H9 (cell line): Measurements from ENCODE around the gene GH2. TPM values are rescaled to one million over a fixed set of nuclear protein-coding genes. Genes with fewer than 3 reads are reported as not detected.
"Not testable (repeated sequence)": the region's sequence is repeated elsewhere in the genome, so short reads cannot be mapped to it uniquely, and the experiment has no call there.

Source experiments
- DNase-seq: peaks from one replicate; pipeline ENCODE4 v3.0.0-alpha.2; 2017
- H2AFZ ChIP-seq: one replicate; pipeline ENCODE4 v1.6.1; 2013; ENCODE audit warnings: mild to moderate bottlenecking, low read length, control low read depth, moderate library complexity
- H2AK5ac ChIP-seq: 2 replicates; pipeline ENCODE4 v1.6.1; 2013; ENCODE audit warnings: low read length, control low read depth, mixed read lengths; ENCODE audit not compliant: insufficient read length
- H2BK120ac ChIP-seq: one replicate; pipeline ENCODE4 v1.6.1; 2013; ENCODE audit warnings: low read depth, mild to moderate bottlenecking, low read length, control low read depth, inconsistent platforms; ENCODE audit not compliant: poor library complexity, severe bottlenecking
- H2BK12ac ChIP-seq: 2 replicates; pipeline ENCODE4 v1.6.1; 2013; ENCODE audit warnings: low read length, control low read depth, mixed read lengths, low read depth; ENCODE audit not compliant: insufficient read length
- H2BK15ac ChIP-seq: 2 replicates; pipeline ENCODE4 v1.6.1; 2013; ENCODE audit warnings: low read depth, low read length, control low read depth
- H2BK20ac ChIP-seq: one replicate; pipeline ENCODE4 v1.6.1; 2013; ENCODE audit warnings: low read depth, mild to moderate bottlenecking, low read length, control low read depth, inconsistent platforms; ENCODE audit not compliant: poor library complexity, severe bottlenecking
- H2BK5ac ChIP-seq: 2 replicates; pipeline ENCODE4 v1.6.1; 2013; ENCODE audit warnings: low read length, control low read depth, mixed read lengths; ENCODE audit not compliant: insufficient read length
- H3K14ac ChIP-seq: 2 replicates; pipeline ENCODE4 v1.6.1; 2013; ENCODE audit warnings: low read length, control low read depth; ENCODE audit not compliant: insufficient read depth
- H3K18ac ChIP-seq: 2 replicates; pipeline ENCODE4 v1.6.1; 2013; ENCODE audit warnings: low read depth, mild to moderate bottlenecking, mixed read lengths, low read length, control low read depth; ENCODE audit not compliant: insufficient read length
- H3K23ac ChIP-seq: 2 replicates; pipeline ENCODE4 v1.6.1; 2013; ENCODE audit warnings: low read length, control low read depth, mixed read lengths, low read depth; ENCODE audit not compliant: insufficient read length
- H3K23me2 ChIP-seq: 2 replicates; pipeline ENCODE4 v1.6.1; 2013; ENCODE audit warnings: low read depth, mild to moderate bottlenecking, mixed read lengths, low read length, control low read depth; ENCODE audit not compliant: insufficient read length, poor library complexity, severe bottlenecking
- H3K27ac ChIP-seq: 2 replicates; pipeline ENCODE4 v1.5.1; 2013; ENCODE audit warnings: low read length, control low read depth, mixed read lengths, low read depth; ENCODE audit not compliant: insufficient read length
- H3K27me3 ChIP-seq: 2 replicates; pipeline ENCODE4 v1.6.1; 2013; ENCODE audit warnings: low read length, control low read depth, inconsistent platforms; ENCODE audit not compliant: insufficient read depth
- H3K4ac ChIP-seq: 2 replicates; pipeline ENCODE4 v1.6.1; 2013; ENCODE audit warnings: low read depth, mild to moderate bottlenecking, control low read depth, inconsistent platforms, low read length, moderate library complexity
- H3K4me1 ChIP-seq: 2 replicates; pipeline ENCODE4 v1.6.1; 2013; ENCODE audit warnings: low read length, control low read depth, inconsistent platforms; ENCODE audit not compliant: insufficient read depth
- H3K4me2 ChIP-seq: 2 replicates; pipeline ENCODE4 v1.6.1; 2013; ENCODE audit warnings: low read length, control low read depth, mixed read lengths; ENCODE audit not compliant: insufficient read length, insufficient read depth
- H3K56ac ChIP-seq: 2 replicates; pipeline ENCODE4 v1.6.1; 2013; ENCODE audit warnings: low read depth, mild to moderate bottlenecking, mixed read lengths, low read length, control low read depth; ENCODE audit not compliant: insufficient read length
- H3K79me1 ChIP-seq: 2 replicates; pipeline ENCODE4 v1.6.1; 2013; ENCODE audit warnings: low read depth, mild to moderate bottlenecking, moderate library complexity, low read length, control low read depth, inconsistent platforms; ENCODE audit not compliant: insufficient read depth, poor library complexity, severe bottlenecking
- H3K79me2 ChIP-seq: 2 replicates; pipeline ENCODE4 v1.6.1; 2013; ENCODE audit warnings: low read length, control low read depth, inconsistent platforms; ENCODE audit not compliant: insufficient read depth
- H3K9ac ChIP-seq: 2 replicates; pipeline ENCODE4 v1.6.1; 2013; ENCODE audit warnings: low read length, control low read depth, mixed read lengths; ENCODE audit not compliant: insufficient read length; ENCODE audit errors: extremely low read depth
- H3K9me3 ChIP-seq: one replicate; pipeline ENCODE4 v1.6.1; 2013; ENCODE audit warnings: low read depth, low read length, inconsistent platforms; ENCODE audit not compliant: control insufficient read depth
- H3T11ph ChIP-seq: one replicate; pipeline ENCODE4 v1.6.1; 2013; ENCODE audit warnings: mild to moderate bottlenecking, low read length, control low read depth, inconsistent platforms
- H4K20me1 ChIP-seq: one replicate; pipeline ENCODE4 v1.6.1; 2013; ENCODE audit not compliant: control insufficient read depth, insufficient read length, insufficient read depth
- H4K5ac ChIP-seq: 2 replicates; pipeline ENCODE4 v1.6.1; 2013; ENCODE audit warnings: low read depth, mild to moderate bottlenecking, mixed read lengths, low read length, control low read depth; ENCODE audit not compliant: insufficient read length
- H4K8ac ChIP-seq: replicated peaks from 2 replicates; pipeline ENCODE4 v1.6.1; 2013; ENCODE audit warnings: low read length, control low read depth, mixed read lengths, low read depth; ENCODE audit not compliant: insufficient read length
- H4K91ac ChIP-seq: 2 replicates; pipeline ENCODE4 v1.6.1; 2013; ENCODE audit warnings: low read depth, mild to moderate bottlenecking, moderate library complexity, mixed read lengths, low read length, control low read depth; ENCODE audit not compliant: insufficient read length
- H3K27ac Mint-ChIP-seq, 3 experiments: 2 replicates in 2 of 3; 3 replicates in 1 of 3; pipeline ENCODE4 v1.8.0; 2020 to 2021; ENCODE audit warnings: mixed read lengths in 3 of 3, mild to moderate bottlenecking in 1 of 3, moderate library complexity in 1 of 3
- H3K27me3 Mint-ChIP-seq: 2 replicates; pipeline ENCODE4 v1.8.0; 2021; ENCODE audit warnings: low read depth, mild to moderate bottlenecking, moderate library complexity, mixed read lengths
- H3K36me3 Mint-ChIP-seq, 3 experiments: 2 replicates in 2 of 3; 3 replicates in 1 of 3; pipeline ENCODE4 v1.8.0; 2020 to 2021; ENCODE audit warnings: low read depth in 3 of 3, mixed read lengths in 3 of 3; ENCODE audit not compliant: insufficient read depth in 1 of 3
- H3K4me1 Mint-ChIP-seq, 2 experiments: 2 replicates each; pipeline ENCODE4 v1.8.0; 2020; ENCODE audit warnings: mixed read lengths in 2 of 2
- H3K4me3 Mint-ChIP-seq, 2 experiments: 2 replicates in 1 of 2; 3 replicates in 1 of 2; pipeline ENCODE4 v1.8.0; 2020 to 2021; ENCODE audit warnings: mild to moderate bottlenecking in 2 of 2, mixed read lengths in 2 of 2, moderate library complexity in 1 of 2
- H3K9me3 Mint-ChIP-seq, 2 experiments: 2 replicates in 1 of 2; 3 replicates in 1 of 2; pipeline ENCODE4 v1.8.0; 2020; ENCODE audit warnings: mild to moderate bottlenecking in 2 of 2, mixed read lengths in 2 of 2, moderate library complexity in 1 of 2
- WGBS: extraction: QIAGEN DNeasy Blood & Tissue Kit; methylation state at CpG from one replicate; pipeline ENCODE4 v1.1.7; 2013; ENCODE audit warnings: missing lambda C conversion rate, low lambda C conversion rate, mixed read lengths; ENCODE audit not compliant: insufficient read length; ENCODE audit errors: extremely low coverage; 5-methylcytosine and 5-hydroxymethylcytosine counted together
- total RNA-seq: library from RNA; stranded (reverse); gene quantifications from 2 replicates; pipeline ENCODE4 v1.2.1, GENCODE V29; 2021
- TF ChIP-seq, protein P1 (sequence below): fragments of 200-600 bp; sonication (generic); conservative IDR thresholded peaks from 3 replicates; pipeline ENCODE4 v1.8.0; 2021; ENCODE audit warnings: antibody characterized with exemption, mild to moderate bottlenecking

Gene GH2
- total RNA-seq, 1 experiment from 2014 or later = 0.77 TPM

- H2BK20ac ChIP-seq, H3K4me3 Mint-ChIP-seq, H3K27ac ChIP-seq, H4K20me1 ChIP-seq, H3K36me3 Mint-ChIP-seq, H4K5ac ChIP-seq, H3K79me1 ChIP-seq, H2AFZ ChIP-seq, H3K4me2 ChIP-seq, H2BK5ac ChIP-seq, H3K9me3 Mint-ChIP-seq, H3K27me3 ChIP-seq, H3K18ac ChIP-seq, H3K4me1 Mint-ChIP-seq, H3K9ac ChIP-seq, H3K27me3 Mint-ChIP-seq, H2BK120ac ChIP-seq, H2AK5ac ChIP-seq, H2BK12ac ChIP-seq, H3K23me2 ChIP-seq, H3K23ac ChIP-seq, H3K79me2 ChIP-seq, H3K9me3 ChIP-seq, H3K14ac ChIP-seq, H3T11ph ChIP-seq, H3K27ac Mint-ChIP-seq, H3K56ac ChIP-seq, H3K4ac ChIP-seq, H3K4me1 ChIP-seq, DNase-seq, H4K8ac ChIP-seq, H2BK15ac ChIP-seq, H4K91ac ChIP-seq: not testable (repeated sequence)
- TF ChIP-seq, protein P1, sequence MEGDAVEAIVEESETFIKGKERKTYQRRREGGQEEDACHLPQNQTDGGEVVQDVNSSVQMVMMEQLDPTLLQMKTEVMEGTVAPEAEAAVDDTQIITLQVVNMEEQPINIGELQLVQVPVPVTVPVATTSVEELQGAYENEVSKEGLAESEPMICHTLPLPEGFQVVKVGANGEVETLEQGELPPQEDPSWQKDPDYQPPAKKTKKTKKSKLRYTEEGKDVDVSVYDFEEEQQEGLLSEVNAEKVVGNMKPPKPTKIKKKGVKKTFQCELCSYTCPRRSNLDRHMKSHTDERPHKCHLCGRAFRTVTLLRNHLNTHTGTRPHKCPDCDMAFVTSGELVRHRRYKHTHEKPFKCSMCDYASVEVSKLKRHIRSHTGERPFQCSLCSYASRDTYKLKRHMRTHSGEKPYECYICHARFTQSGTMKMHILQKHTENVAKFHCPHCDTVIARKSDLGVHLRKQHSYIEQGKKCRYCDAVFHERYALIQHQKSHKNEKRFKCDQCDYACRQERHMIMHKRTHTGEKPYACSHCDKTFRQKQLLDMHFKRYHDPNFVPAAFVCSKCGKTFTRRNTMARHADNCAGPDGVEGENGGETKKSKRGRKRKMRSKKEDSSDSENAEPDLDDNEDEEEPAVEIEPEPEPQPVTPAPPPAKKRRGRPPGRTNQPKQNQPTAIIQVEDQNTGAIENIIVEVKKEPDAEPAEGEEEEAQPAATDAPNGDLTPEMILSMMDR = peak; percentile 72
- no CpG with 5 or more reads among the region's 11 CpGs for WGBS
Measured at GRCh38 chr17:63892316-63893037, 10.7 kb upstream of the GH2 start.
